Trophoblast cell (in vitro differentiated cells and primary cell): ENCODE results near the gene TAAR8.

ENCODE experiments used
- DNase-seq, 2 donors: peaks; one replicate each; pipeline ENCODE4 v3.0.0-alpha.2; 2016
- H2AFZ ChIP-seq: 2 replicates; pipeline ENCODE4 v1.6.1; 2013; ENCODE audit warnings: low read length, moderate library complexity, mild to moderate bottlenecking; ENCODE audit not compliant: insufficient read depth, poor library complexity
- H2AK5ac ChIP-seq: 2 replicates; pipeline ENCODE4 v1.6.1; 2013; ENCODE audit warnings: mild to moderate bottlenecking, low read length
- H2BK120ac ChIP-seq: 2 replicates; pipeline ENCODE4 v1.6.1; 2013; ENCODE audit warnings: low read length, mild to moderate bottlenecking, moderate library complexity; ENCODE audit not compliant: insufficient read depth, poor library complexity
- H2BK12ac ChIP-seq: 2 replicates; pipeline ENCODE4 v1.6.1; 2013; ENCODE audit warnings: mild to moderate bottlenecking, low read length, moderate library complexity
- H2BK5ac ChIP-seq: 2 replicates; pipeline ENCODE4 v1.6.1; 2013; ENCODE audit warnings: low read length, low read depth, moderate library complexity, mild to moderate bottlenecking; ENCODE audit not compliant: poor library complexity
- H3K14ac ChIP-seq: 2 replicates; pipeline ENCODE4 v1.6.1; 2013; ENCODE audit warnings: mild to moderate bottlenecking, low read length
- H3K18ac ChIP-seq: 2 replicates; pipeline ENCODE4 v1.6.1; 2013; ENCODE audit warnings: mild to moderate bottlenecking, low read length
- H3K23ac ChIP-seq: 2 replicates; pipeline ENCODE4 v1.6.1; 2013; ENCODE audit warnings: low read length
- H3K27ac ChIP-seq: 2 replicates; pipeline ENCODE4 v1.5.1; 2013; ENCODE audit warnings: low read depth, mild to moderate bottlenecking, inconsistent platforms, low read length, moderate library complexity
- H3K27me3 ChIP-seq: 2 replicates; pipeline ENCODE4 v1.6.1; 2013; ENCODE audit warnings: inconsistent platforms, mild to moderate bottlenecking, low read length, moderate library complexity; ENCODE audit not compliant: insufficient read depth
- H3K36me3 ChIP-seq, 2 experiments: 1 replicate in 1 of 2; 2 replicates in 1 of 2; pipeline ENCODE4 v1.6.1; 2013; ENCODE audit warnings: low read length in 2 of 2, mild to moderate bottlenecking in 2 of 2, moderate library complexity in 1 of 2; ENCODE audit not compliant: insufficient read depth in 2 of 2, control insufficient read depth in 1 of 2
- H3K4ac ChIP-seq: 2 replicates; pipeline ENCODE4 v1.6.1; 2013; ENCODE audit warnings: low read depth, mild to moderate bottlenecking, low read length, moderate library complexity
- H3K4me1 ChIP-seq, 2 experiments: 1 replicate in 1 of 2; 2 replicates in 1 of 2; pipeline ENCODE4 v1.6.1; 2013; ENCODE audit warnings: low read length in 2 of 2, mild to moderate bottlenecking in 2 of 2, moderate library complexity in 1 of 2; ENCODE audit not compliant: insufficient read depth in 2 of 2, control insufficient read depth in 1 of 2
- H3K4me2 ChIP-seq: 2 replicates; pipeline ENCODE4 v1.6.1; 2013; ENCODE audit warnings: inconsistent platforms, mild to moderate bottlenecking, low read length, moderate library complexity
- H3K4me3 ChIP-seq: 2 replicates; pipeline ENCODE4 v1.5.1; 2013; ENCODE audit warnings: mild to moderate bottlenecking, low read depth, low read length, inconsistent platforms
- H3K79me1 ChIP-seq: one replicate; pipeline ENCODE4 v1.6.1; 2013; ENCODE audit warnings: low read length
- H3K79me2 ChIP-seq: 2 replicates; pipeline ENCODE4 v1.6.1; 2013; ENCODE audit warnings: low read length, mild to moderate bottlenecking; ENCODE audit not compliant: control insufficient read depth, insufficient read depth, poor library complexity
- H3K9ac ChIP-seq: 2 replicates; pipeline ENCODE4 v1.6.1; 2013; ENCODE audit warnings: mild to moderate bottlenecking, low read length
- H3K9me3 ChIP-seq: 2 replicates; pipeline ENCODE4 v1.6.1; 2013; ENCODE audit warnings: low read depth, mild to moderate bottlenecking, control low read depth, inconsistent platforms, low read length; ENCODE audit not compliant: insufficient read depth
- H4K12ac ChIP-seq: 2 replicates; pipeline ENCODE4 v1.6.1; 2013; ENCODE audit warnings: low read depth, mild to moderate bottlenecking, low read length, moderate library complexity
- H4K8ac ChIP-seq: 2 replicates; pipeline ENCODE4 v1.6.1; 2013; ENCODE audit warnings: low read depth, mild to moderate bottlenecking, low read length, moderate library complexity
- H4K91ac ChIP-seq: one replicate; pipeline ENCODE4 v1.6.1; 2013; ENCODE audit warnings: low read depth, mild to moderate bottlenecking, low read length, moderate library complexity
- WGBS: extraction: QIAGEN DNeasy Blood & Tissue Kit; methylation state at CpG from one replicate; pipeline ENCODE4 v1.1.7; 2013; ENCODE audit warnings: missing lambda C conversion rate; ENCODE audit not compliant: insufficient read length, insufficient coverage; ENCODE audit errors: extremely low coverage; 5-methylcytosine and 5-hydroxymethylcytosine counted together

TAAR8 gene

DNA sequence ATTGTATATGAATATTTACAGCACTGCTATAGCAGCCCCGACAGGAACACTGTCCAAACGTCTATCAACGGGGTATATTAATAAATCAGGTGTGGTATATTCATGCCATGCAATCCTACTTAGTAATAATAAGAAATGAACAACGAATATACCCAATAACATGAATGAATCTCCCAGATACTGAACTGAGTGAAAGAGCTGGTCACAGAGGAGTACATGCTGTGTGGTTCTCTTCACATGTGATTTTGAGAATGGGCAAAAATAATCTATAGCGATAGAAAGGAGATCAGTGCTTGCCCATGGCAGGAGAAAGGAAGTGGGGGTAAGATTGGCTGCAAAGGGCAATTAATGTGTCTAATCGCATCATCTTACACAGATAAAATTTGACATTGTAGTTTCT, 13.9 kb downstream of the TAAR8 start:
- no peak overlapping the region for H2AK5ac ChIP-seq
- H2BK120ac ChIP-seq = no peak overlapping the region
- no peak overlapping the region for H4K12ac ChIP-seq
- no peaks in the 10 kb centered on the region for H3K9me3 ChIP-seq
- no peak for DNase-seq
- no peak overlapping the region for H3K4me3 ChIP-seq
- no peak overlapping the region for H2AFZ ChIP-seq
- no CpG with 5 or more reads among the region's 6 CpGs for WGBS
- no peak overlapping the region for H2BK12ac ChIP-seq
- no peaks in the 10 kb centered on the region for H3K79me1 ChIP-seq
- no peak overlapping the region for H4K91ac ChIP-seq
- H3K4ac ChIP-seq = no peak overlapping the region
- no peak overlapping the region for H3K18ac ChIP-seq
- H3K23ac ChIP-seq = no peak overlapping the region
- no peaks in the 10 kb centered on the region for H3K27me3 ChIP-seq
- no peak overlapping the region for H3K4me2 ChIP-seq
- no peak overlapping the region for H3K9ac ChIP-seq
- H4K8ac ChIP-seq = no peak overlapping the region
- H3K4me1 ChIP-seq = no peaks in the 10 kb centered on the region
- H3K14ac ChIP-seq = no peak overlapping the region
- no peaks in the 10 kb centered on the region for H3K36me3 ChIP-seq
- H3K27ac ChIP-seq = no peak overlapping the region
- no peak overlapping the region for H2BK5ac ChIP-seq
- no peaks in the 10 kb centered on the region for H3K79me2 ChIP-seq

DNA sequence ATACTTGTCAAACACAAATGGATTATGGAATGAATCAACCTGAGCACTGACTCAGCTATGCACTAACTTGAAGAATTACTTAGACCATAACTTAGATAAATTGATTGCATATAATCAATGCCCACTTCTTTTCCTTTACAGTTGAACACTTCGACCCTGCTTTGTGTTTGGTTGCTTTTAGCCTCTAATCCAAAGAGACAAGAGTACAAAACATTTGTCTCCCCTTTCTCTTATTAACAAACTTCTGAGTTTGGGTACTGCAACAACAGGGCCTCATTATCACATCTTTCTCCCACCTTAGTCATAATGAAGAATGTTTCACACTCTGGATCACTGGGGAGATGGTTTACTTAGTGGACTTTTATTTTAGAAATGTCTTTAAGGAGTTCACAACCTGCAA, 15.1 kb downstream of the TAAR8 start:
- H2BK120ac ChIP-seq = no peak overlapping the region
- no peak overlapping the region for H3K18ac ChIP-seq
- no peak for DNase-seq
- no peak overlapping the region for H4K8ac ChIP-seq
- no peak overlapping the region for H3K4me3 ChIP-seq
- no peak overlapping the region for H3K4ac ChIP-seq
- no peaks in the 10 kb centered on the region for H3K79me1 ChIP-seq
- no peaks in the 10 kb centered on the region for H3K36me3 ChIP-seq
- H3K23ac ChIP-seq = no peak overlapping the region
- WGBS = no CpG with 5 or more reads among the region's 1 CpG
- no peak overlapping the region for H3K9ac ChIP-seq
- H3K27ac ChIP-seq = no peak overlapping the region
- no peak overlapping the region for H4K91ac ChIP-seq
- H3K4me2 ChIP-seq = no peak overlapping the region
- no peak overlapping the region for H2AK5ac ChIP-seq
- H3K14ac ChIP-seq = no peak overlapping the region
- H2AFZ ChIP-seq = no peak overlapping the region
- H2BK5ac ChIP-seq = no peak overlapping the region
- no peak overlapping the region for H2BK12ac ChIP-seq
- no peak overlapping the region for H4K12ac ChIP-seq
- no peaks in the 10 kb centered on the region for H3K4me1 ChIP-seq
- no peaks in the 10 kb centered on the region for H3K79me2 ChIP-seq
- H3K27me3 ChIP-seq = no peaks in the 10 kb centered on the region
- H3K9me3 ChIP-seq = no peaks in the 10 kb centered on the region

DNA sequence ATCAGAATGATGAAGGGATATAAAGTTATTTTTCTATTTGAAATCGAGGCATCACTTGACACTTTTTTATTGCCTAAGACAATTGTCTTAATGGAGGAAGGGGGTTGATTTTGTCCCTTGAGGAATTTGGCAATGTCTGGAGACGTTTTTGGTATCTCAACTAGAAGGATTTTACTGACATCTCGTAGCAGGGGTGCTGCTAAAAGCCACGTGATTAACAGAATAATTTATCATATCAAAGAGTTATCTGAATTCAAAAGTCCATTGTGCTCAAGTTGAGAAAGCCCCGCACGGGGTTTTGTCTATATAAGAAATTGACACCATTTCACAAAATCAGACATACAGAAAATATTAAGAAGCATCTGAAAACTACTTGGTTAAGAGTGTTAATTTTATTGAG, 16.1 kb downstream of the TAAR8 start:
- WGBS = no CpG with 5 or more reads among the region's 6 CpGs
- Histone ChIP-seq H2BK12ac (no peak overlapping the region), H2BK5ac (no peak overlapping the region), H4K12ac (no peak overlapping the region), H3K4me1 (no peaks in the 10 kb centered on the region), H3K18ac (no peak overlapping the region), H3K27ac (no peak overlapping the region), H3K4ac (no peak overlapping the region), H3K4me3 (no peak overlapping the region), H4K91ac (no peak overlapping the region), H2AK5ac (no peak overlapping the region), H3K79me2 (no peaks in the 10 kb centered on the region), H3K9me3 (no peaks in the 10 kb centered on the region), H3K14ac (no peak overlapping the region), H3K27me3 (no peaks in the 10 kb centered on the region), H3K23ac (no peak overlapping the region), H4K8ac (no peak overlapping the region), H2AFZ (no peak overlapping the region), H2BK120ac (no peak overlapping the region), H3K4me2 (no peak overlapping the region), H3K36me3 (no peaks in the 10 kb centered on the region), H3K79me1 (no peaks in the 10 kb centered on the region), H3K9ac (no peak overlapping the region)
- DNase-seq = no peak

DNA sequence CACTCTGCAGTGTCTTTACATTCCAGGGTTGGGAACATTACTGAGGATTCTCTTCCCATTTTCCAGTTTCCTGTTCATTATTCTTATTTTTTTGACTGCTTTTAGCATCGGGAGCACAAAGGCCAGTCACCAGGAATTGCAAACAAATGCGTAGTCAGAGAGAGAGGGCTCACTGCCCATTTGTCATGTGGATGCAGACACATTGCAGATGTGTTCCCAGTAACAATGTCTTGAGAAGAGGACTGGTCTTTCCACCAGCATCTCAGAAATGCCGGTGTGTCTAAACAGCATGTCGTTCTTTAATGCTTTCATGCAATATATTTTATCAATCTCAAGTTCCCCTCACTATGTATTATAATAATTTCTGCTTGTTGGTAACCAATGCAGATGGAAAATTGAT, 16.7 kb downstream of the TAAR8 start:
- no CpG with 5 or more reads among the region's 4 CpGs for WGBS
- H2BK120ac ChIP-seq = no peak overlapping the region
- no peak overlapping the region for H3K23ac ChIP-seq
- no peaks in the 10 kb centered on the region for H3K79me1 ChIP-seq
- H3K14ac ChIP-seq = no peak overlapping the region
- no peak overlapping the region for H3K4ac ChIP-seq
- H2AK5ac ChIP-seq = no peak overlapping the region
- no peak overlapping the region for H4K12ac ChIP-seq
- no peak overlapping the region for H2BK5ac ChIP-seq
- no peaks in the 10 kb centered on the region for H3K36me3 ChIP-seq
- H4K91ac ChIP-seq = no peak overlapping the region
- no peaks in the 10 kb centered on the region for H3K79me2 ChIP-seq
- no peaks in the 10 kb centered on the region for H3K27me3 ChIP-seq
- H3K4me2 ChIP-seq = no peak overlapping the region
- no peak overlapping the region for H3K18ac ChIP-seq
- no peaks in the 10 kb centered on the region for H3K9me3 ChIP-seq
- no peak overlapping the region for H2BK12ac ChIP-seq
- H3K27ac ChIP-seq = no peak overlapping the region
- no peaks in the 10 kb centered on the region for H3K4me1 ChIP-seq
- no peak overlapping the region for H4K8ac ChIP-seq
- DNase-seq = no peak
- no peak overlapping the region for H3K4me3 ChIP-seq
- H2AFZ ChIP-seq = no peak overlapping the region
- no peak overlapping the region for H3K9ac ChIP-seq
